PC-9 (cell line): ENCODE measurements around the gene HDAC2.

Source experiments
- CTCF ChIP-seq: fragments of 200-600 bp; sonication (generic); conservative IDR thresholded peaks from 2 replicates; pipeline ENCODE4 v1.6.1; 2017; ENCODE audit warnings: mixed run types, antibody characterized with exemption, mild to moderate bottlenecking, moderate library complexity
- EZH2 ChIP-seq: fragments of 200-600 bp; sonication (generic); IDR thresholded peaks from 2 replicates; pipeline ENCODE4 v1.8.0; 2017; ENCODE audit warnings: antibody characterized with exemption, low read depth

- no peak for TF ChIP-seq CTCF
- TF ChIP-seq EZH2: no peak
Observed at GRCh38 chr6:113939825-113940224, 31.1 kb downstream of the HDAC2 start.
